ENCODE data around the gene CCM2.

- TF ChIP-seq SIN3A (IDR thresholded peaks at IDR 0.05; ENCODE audit: borderline replicate concordance, insufficient read depth, low read length) (no peak), REST (IDR thresholded peaks at IDR 0.05; ENCODE audit: insufficient read depth in 1 of 2, low read depth in 2 of 2, low read length in 2 of 2) (no peak), TAF1 (IDR thresholded peaks at IDR 0.05; ENCODE audit: borderline replicate concordance, insufficient read depth, low read length) (no peak), POLR2AphosphoS5 (IDR thresholded peaks at IDR 0.05; ENCODE audit: low read depth, low read length) (no peak)
Observed at GRCh38 chr7:44990109-44991023, 9.6 kb upstream of the CCM2 start.

Measured in PFSK-1 (cell line).